HCT116 (cell line): ENCODE results near the gene SMIM28. TPM values are rescaled to one million over a fixed set of nuclear protein-coding genes. Genes with fewer than 3 reads are reported as not detected.

Experiments
- ATAC-seq: fragments of 200-7000 bp; cut with Tn5 transposase; 2 replicates; pipeline ENCODE4 v1.9.1; 2020; ENCODE audit warnings: mild to moderate bottlenecking, moderate library complexity
- BruUV-seq: library from RNA; stranded (reverse); fragments of 400-500 nt; replicated peaks from 2 replicates; lab custom pipeline; 2021; lab: Mats Ljungman, UMichigan
- CTCF ChIA-PET: fragments of 300-600 bp; sonication (Branson Sonifier 250); formaldehyde crosslinking; loops from one replicate; lab custom pipeline; 2021; ENCODE audit warnings: antibody characterized with exemption; lab: Charles Lee
- POLR2A ChIA-PET: fragments of 300-600, 350-600 bp; sonication (Branson Sonifier 250); formaldehyde crosslinking; loops from one replicate; lab custom pipeline; 2021; ENCODE audit warnings: antibody characterized with exemption; lab: Charles Lee
- RAD21 ChIA-PET, 2 experiments: fragments of 300-600 bp; sonication (Branson Sonifier 250); formaldehyde crosslinking; loops; one replicate each; lab custom pipeline; 2023; ENCODE audit warnings: low total read pairs in 2 of 2; ENCODE audit not compliant: uncharacterized antibody in 2 of 2, unreplicated experiment in 2 of 2, low non-redundant PET in 1 of 2; lab: Charles Lee
- DNase-seq: peaks from one replicate; pipeline ENCODE4 v3.0.0-alpha.2; 2010; ENCODE audit warnings: low read depth, low spot score
- H2AFZ ChIP-seq: fragments of 200-600 bp; shearing (Covaris generic), sonication (generic); 2 replicates; pipeline ENCODE4 v1.6.1; 2017; ENCODE audit warnings: low read depth, mixed run types, mixed read lengths, antibody characterized with exemption, low read length; ENCODE audit not compliant: poor library complexity, severe bottlenecking
- H3K27ac ChIP-seq: 2 replicates; pipeline ENCODE4 v1.5.1; 2012; ENCODE audit warnings: low read depth, low read length
- H3K27me3 ChIP-seq: fragments of 200-600 bp; sonication (generic); 2 replicates; pipeline ENCODE4 v1.6.1; 2016; ENCODE audit warnings: mixed run types, low read length, mixed read lengths; ENCODE audit not compliant: insufficient read depth
- H3K36me3 ChIP-seq, 2 experiments: fragments of 200-500 bp in 1 of 2; fragments of 200-600 bp in 1 of 2; sonication (Bioruptor generic) in 1 of 2; sonication (generic) in 1 of 2; 2 replicates each; pipeline versions ENCODE4 v1.5.1 to v1.6.1; 2014 to 2016; ENCODE audit warnings: low read length in 2 of 2, inconsistent platforms in 1 of 2, mixed read lengths in 1 of 2, mixed run types in 1 of 2; ENCODE audit not compliant: insufficient read depth in 2 of 2, control insufficient read depth in 1 of 2
- H3K4me1 ChIP-seq, 2 experiments: fragments of 200-600 bp in 1 of 2; sonication (generic) in 1 of 2; 2 replicates each; pipeline versions ENCODE4 v1.5.1 to v1.6.1; 2012 to 2017; ENCODE audit warnings: low read length in 2 of 2, inconsistent platforms in 1 of 2, mild to moderate bottlenecking in 1 of 2, mixed read lengths in 1 of 2, mixed run types in 1 of 2, moderate library complexity in 1 of 2; ENCODE audit not compliant: insufficient read depth in 2 of 2, control insufficient read depth in 1 of 2
- H3K4me2 ChIP-seq: fragments of 200-600 bp; sonication (generic); 2 replicates; pipeline ENCODE4 v1.6.1; 2017; ENCODE audit warnings: mixed run types, low read length, mixed read lengths
- H3K4me3 ChIP-seq, 2 experiments: fragments of 200-600 bp in 1 of 2; sonication (generic) in 1 of 2; replicated peaks in 1 of 2; 2 replicates each; pipeline ENCODE4 v1.5.1; 2011 to 2016; ENCODE audit warnings: low read length in 2 of 2, control low read depth in 1 of 2, low read depth in 1 of 2, mild to moderate bottlenecking in 1 of 2, mixed read lengths in 1 of 2, mixed run types in 1 of 2
- H3K79me2 ChIP-seq: fragments of 200-600 bp; sonication (generic); 2 replicates; pipeline ENCODE4 v1.6.1; 2017; ENCODE audit warnings: mild to moderate bottlenecking, mixed run types, low read length, moderate library complexity, mixed read lengths; ENCODE audit not compliant: insufficient read depth
- H3K9ac ChIP-seq: fragments of 200-600 bp; sonication (generic); 2 replicates; pipeline ENCODE4 v1.6.1; 2016; ENCODE audit warnings: low read length, mixed read lengths
- H3K9me2 ChIP-seq: fragments of 200-600 bp; sonication (generic), shearing (Covaris generic); 2 replicates; pipeline ENCODE4 v1.6.1; 2017; ENCODE audit warnings: mixed run types, mild to moderate bottlenecking, moderate library complexity; ENCODE audit not compliant: insufficient read depth
- H3K9me3 ChIP-seq, 2 experiments: fragments of 200-500 bp in 1 of 2; fragments of 200-600 bp in 1 of 2; sonication (Bioruptor generic) in 1 of 2; sonication (generic) in 1 of 2; 2 replicates each; pipeline ENCODE4 v1.6.1; 2014 to 2017; ENCODE audit warnings: low read length in 2 of 2, mixed read lengths in 2 of 2, inconsistent platforms in 1 of 2, low read depth in 1 of 2, mild to moderate bottlenecking in 1 of 2, mixed run types in 1 of 2, moderate library complexity in 1 of 2; ENCODE audit not compliant: control insufficient read depth in 1 of 2, insufficient read depth in 1 of 2
- H4K20me1 ChIP-seq: fragments of 200-600 bp; sonication (generic), shearing (Covaris generic); 2 replicates; pipeline ENCODE4 v1.6.1; 2017; ENCODE audit warnings: mixed run types, mild to moderate bottlenecking, moderate library complexity; ENCODE audit not compliant: insufficient read depth
- CTCF ChIP-seq, 3 experiments: fragments of 200-600 bp in 1 of 3; sonication (generic) in 1 of 3; IDR thresholded peaks in 2 of 3; conservative IDR thresholded peaks in 1 of 3; 2 replicates each; pipeline ENCODE4 v1.5.1; 2012 to 2017; ENCODE audit warnings: low read depth in 2 of 3, low read length in 2 of 3, antibody characterized with exemption in 1 of 3, borderline replicate concordance in 1 of 3, control low read depth in 1 of 3, mild to moderate bottlenecking in 1 of 3, mixed read lengths in 1 of 3, mixed run types in 1 of 3, moderate library complexity in 1 of 3; ENCODE audit not compliant: insufficient read depth in 1 of 3
- EGR1 ChIP-seq: IDR thresholded peaks from 2 replicates; pipeline ENCODE4 v1.6.1; 2012; ENCODE audit warnings: low read depth
- EZH2 ChIP-seq: fragments of 200-600 bp; sonication (generic); IDR thresholded peaks from 2 replicates; pipeline ENCODE4 v1.6.1; 2017; ENCODE audit warnings: antibody characterized with exemption, mixed run types
- EZH2phosphoT487 ChIP-seq: fragments of 200-600 bp; IDR thresholded peaks from 2 replicates; pipeline ENCODE4 v1.6.1; 2018; ENCODE audit warnings: antibody characterized with exemption, borderline replicate concordance
- JUND ChIP-seq: IDR thresholded peaks from 2 replicates; pipeline ENCODE4 v1.6.1; 2012
- POLR2AphosphoS5 ChIP-seq: IDR thresholded peaks from 2 replicates; pipeline ENCODE4 v1.6.1; 2011; ENCODE audit warnings: mild to moderate bottlenecking, low read depth, low read length, moderate library complexity
- TCF7L2 ChIP-seq: IDR thresholded peaks from 2 replicates; pipeline ENCODE4 v1.7.0; 2011; ENCODE audit warnings: borderline replicate concordance, inconsistent platforms; ENCODE audit not compliant: insufficient read depth, insufficient read length; ENCODE audit errors: extremely low read depth
- ZBTB33 ChIP-seq: IDR thresholded peaks from 2 replicates; pipeline ENCODE4 v1.6.1; 2011; ENCODE audit warnings: mild to moderate bottlenecking, low read length, moderate library complexity; ENCODE audit not compliant: insufficient replicate concordance; ENCODE audit errors: extremely low read depth
- ZNF274 ChIP-seq: fragments of 200-500 bp; sonication (Bioruptor generic); IDR thresholded peaks from 2 replicates; pipeline ENCODE4 v1.6.1; 2014; ENCODE audit warnings: mild to moderate bottlenecking, low read depth, low read length, inconsistent platforms
- intact Hi-C: fragments of 100-400 bp; cut with micrococcal nuclease; formaldehyde crosslinking; loops from 2 replicates; pipeline ENCODE4 v1.10.0; 2022
- total RNA-seq: library from RNA; stranded (reverse); gene quantifications from one replicate; pipeline ENCODE4 v1.2.1, GENCODE V29; 2021; ENCODE audit not compliant: unreplicated experiment

The SMIM28 gene
- total RNA-seq, 1 experiment from 2014 or later, result not detected

- Histone ChIP-seq H3K79me2 (no peaks in the 10 kb centered on the region; the same call in 1 of the 2 replicates), H3K36me3 (no peaks in the 10 kb centered on the region), H3K4me2 (no peak overlapping the region), H3K9me3 (no peaks in the 10 kb centered on the region), H3K27me3 (no peaks in the 10 kb centered on the region), H3K4me1 (peaks cover 8 to 17% of the 10 kb centered on the region in 2 experiments; a peak in 3 of 4 replicates), H3K9ac (no peak overlapping the region), H3K4me3 (no peak overlapping the region), H2AFZ (no peak overlapping the region), H4K20me1 (no peaks in the 10 kb centered on the region), H3K9me2 (no peaks in the 10 kb centered on the region; the same call in 1 of the 2 replicates), H3K27ac (no peak overlapping the region)
- BruUV-seq, result no TSS peak
- POLR2A ChIA-PET, result no interaction called here
- no peak for TF ChIP-seq TCF7L2
- no peak for TF ChIP-seq POLR2AphosphoS5
- no peak for TF ChIP-seq EZH2phosphoT487
- no peak for TF ChIP-seq ZNF274
- TF ChIP-seq EZH2, result no peak
- no peak for TF ChIP-seq JUND
- TF ChIP-seq EGR1, result no peak
- no peak for TF ChIP-seq ZBTB33
- TF ChIP-seq CTCF (IDR thresholded peaks at IDR 0.05 in 2 of 3, conservative IDR thresholded peaks at IDR 0.05 in 1 of 3; ENCODE audit: borderline replicate concordance in 1 of 3, insufficient read depth in 1 of 3, low read depth in 2 of 3, low read length in 2 of 3), result no peak
- CTCF ChIA-PET, result no interaction called here
- DNase-seq (no peak), ATAC-seq (no peak)
- intact Hi-C loops, result no loop called here
- RAD21 ChIA-PET, result no interaction called here
Observed at GRCh38 chr6:138400326-138400725, 22.6 kb downstream of the SMIM28 start.
